K562 (cell line): ENCODE data around the gene ARSK. TPM values are rescaled to one million over a fixed set of nuclear protein-coding genes. Genes with fewer than 3 reads are reported as not detected.

Experiments
- CBX1 ChIP-seq: sonication (generic); IDR thresholded peaks from 2 replicates; pipeline ENCODE4 v1.6.1; 2016; ENCODE audit warnings: antibody characterized with exemption, low read depth, mild to moderate bottlenecking
- CREM ChIP-seq: IDR thresholded peaks from 2 replicates; pipeline ENCODE4 v1.6.1; 2014; ENCODE audit warnings: antibody characterized with exemption, low read depth
- EZH2 ChIP-seq: IDR thresholded peaks from 2 replicates; pipeline ENCODE4 v1.6.1; 2012; ENCODE audit warnings: low read depth, mild to moderate bottlenecking, inconsistent platforms, low read length, borderline replicate concordance
- HNRNPUL1 ChIP-seq: fragments of 200-400 bp; formaldehyde crosslinking; IDR thresholded peaks from 2 replicates; pipeline ENCODE4 v1.6.1; 2017; ENCODE audit warnings: low read length
- MAFG ChIP-seq: fragments of 450-650 bp; conservative IDR thresholded peaks from 2 replicates; pipeline ENCODE4 v1.6.1; 2016; ENCODE audit warnings: missing genetic modification characterization, missing compliant biosample characterization
- MTA2 ChIP-seq: fragments of 450-650 bp; IDR thresholded peaks from 2 replicates; pipeline ENCODE4 v1.6.1; 2016; ENCODE audit warnings: low read depth
- POLR2AphosphoS5 ChIP-seq: IDR thresholded peaks from 2 replicates; pipeline ENCODE4 v1.6.1; 2011; ENCODE audit warnings: mild to moderate bottlenecking, low read depth, low read length, moderate library complexity; ENCODE audit not compliant: control insufficient read depth, insufficient read depth
- RAD51 ChIP-seq: fragments of 450-650 bp; IDR thresholded peaks from 2 replicates; pipeline ENCODE4 v1.7.1; 2016; ENCODE audit warnings: low read depth, mild to moderate bottlenecking, borderline replicate concordance
- TCF7 ChIP-seq: sonication (generic); IDR thresholded peaks from 2 replicates; pipeline ENCODE4 v1.6.1; 2016; ENCODE audit warnings: antibody characterized with exemption, borderline replicate concordance
- TEAD2 ChIP-seq: fragments of 450-650 bp; IDR thresholded peaks from 2 replicates; pipeline ENCODE4 v1.6.1; 2016; ENCODE audit warnings: missing genetic modification characterization, control low read depth, missing compliant biosample characterization
- ZC3H11A ChIP-seq: IDR thresholded peaks from 2 replicates; pipeline ENCODE4 v1.6.1; 2012; ENCODE audit warnings: low read depth, low read length, improper control_type of control experiment
- ZKSCAN3 ChIP-seq: fragments of 250-450 bp; sonication (Bioruptor Pico); IDR thresholded peaks from 2 replicates; pipeline ENCODE4 v1.4.0; 2020
- ZKSCAN8 ChIP-seq: fragments of 200-800 bp; sonication (Bioruptor generic); IDR thresholded peaks from 2 replicates; pipeline ENCODE4 v1.6.1; 2016; ENCODE audit warnings: missing genetic modification characterization, missing compliant biosample characterization
- ZNF175 ChIP-seq: fragments of 200-800 bp; sonication (Bioruptor generic); IDR thresholded peaks from 2 replicates; pipeline ENCODE4 v1.6.1; 2016; ENCODE audit warnings: low read depth, mild to moderate bottlenecking, missing genetic modification characterization, missing compliant biosample characterization
- ZNF3 ChIP-seq: fragments of 250-450 bp; sonication (Bioruptor Pico); IDR thresholded peaks from 2 replicates; pipeline ENCODE4 v1.5.0; 2021; ENCODE audit warnings: mild to moderate bottlenecking, moderate library complexity
- ZNF436 ChIP-seq: fragments of 250-450, 450-650 bp; sonication (Bioruptor Pico); formaldehyde crosslinking; IDR thresholded peaks from 2 replicates; pipeline ENCODE4 v1.7.0; 2020; ENCODE audit warnings: mild to moderate bottlenecking
- polyA plus RNA-seq, 8 experiments: library from polyadenylated mRNA; depleted of rRNA in 4 of 8; stranded (reverse) in 5 of 8; unstranded in 3 of 8; fragments of >200 nt; fragmentation: Nextera tagmentation in 2 of 8; fragmentation: Illumina TruSeq in 1 of 8; extraction: Ambion mirVana in 2 of 8; extraction: Trizol in 1 of 8; gene quantifications; 2 replicates each; pipeline versions ENCODE4 v1.2.1 to v1.2.3, GENCODE V29; 2011 to 2014; ENCODE audit warnings: inconsistent platforms in 1 of 8, missing spikeins in 1 of 8
- total RNA-seq, 7 experiments: library from RNA; depleted of rRNA in 6 of 7; stranded (reverse); fragments of >200 nt in 6 of 7; fragmentation: Illumina TruSeq in 2 of 7; extraction: Trizol in 2 of 7; gene quantifications; 2 replicates each; pipeline versions ENCODE4 v1.2.1 to v1.2.3, GENCODE V29; 2011 to 2021; ENCODE audit warnings: low replicate concordance in 1 of 7
- TF ChIP-seq, protein P1 (sequence below): sonication (generic); formaldehyde crosslinking; IDR thresholded peaks from 2 replicates; pipeline ENCODE4 v1.8.1; 2023; ENCODE audit warnings: missing genetic modification reagents, mild to moderate bottlenecking, borderline replicate concordance
- TF ChIP-seq, protein P2 (sequence below): sonication (generic); formaldehyde crosslinking; IDR thresholded peaks from 2 replicates; pipeline ENCODE4 v1.8.0; 2022; ENCODE audit warnings: mild to moderate bottlenecking, missing genetic modification reagents
- TF ChIP-seq, protein P3 (sequence below): sonication (generic); formaldehyde crosslinking; IDR thresholded peaks from 2 replicates; pipeline ENCODE4 v1.8.0; 2022; ENCODE audit warnings: missing genetic modification reagents, mild to moderate bottlenecking, borderline replicate concordance

Gene ARSK
- total and polyA plus RNA-seq, 9 of the 15 experiments (the other 6 are each of a cell fraction or from before 2014, with no cell fraction given), result 2.7 to 9.4 (median 7.1) TPM

DNA sequence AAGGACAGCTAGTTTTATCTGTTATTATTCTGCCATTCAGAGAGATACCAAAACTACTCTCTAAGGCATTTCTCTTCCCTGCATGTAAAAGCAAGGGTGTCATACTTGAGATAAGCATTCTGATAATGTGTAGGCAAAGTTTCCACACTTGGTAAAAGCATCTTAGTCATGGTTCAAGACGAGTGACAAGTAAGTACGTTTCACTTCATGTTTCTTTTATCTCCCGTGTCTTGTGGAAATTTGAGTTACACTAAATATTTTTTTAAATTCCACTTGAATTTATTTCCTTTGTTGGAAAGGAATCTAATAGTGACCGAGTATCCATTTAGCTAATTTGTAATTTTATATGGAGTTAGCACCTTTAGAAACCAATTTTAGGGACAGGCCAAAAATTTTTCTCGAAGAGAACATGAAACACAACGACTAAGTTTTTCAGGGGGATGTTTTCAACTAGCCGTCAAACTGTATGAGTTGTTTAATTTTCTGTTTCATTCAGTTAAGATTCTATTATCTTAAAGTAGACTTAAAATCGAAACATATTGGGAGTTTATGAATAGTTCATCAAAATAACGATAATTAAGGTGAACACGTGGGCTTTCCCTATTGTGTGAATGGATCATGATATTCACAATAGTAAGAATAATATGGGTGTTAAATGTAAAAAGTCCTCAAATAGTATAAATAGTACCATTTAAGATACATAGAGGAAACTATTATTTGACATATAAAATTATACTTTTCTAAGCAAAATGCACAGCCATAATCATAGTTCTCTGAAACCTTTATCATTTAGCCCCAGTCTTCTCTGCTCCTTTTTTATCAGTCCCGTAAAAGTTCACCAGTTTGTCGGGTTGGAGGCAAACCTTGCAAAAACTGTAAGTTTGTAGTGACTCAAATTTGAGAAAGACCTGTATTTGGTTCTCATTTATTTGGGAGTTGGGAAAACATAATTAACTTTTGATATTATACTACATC, 93.3 kb downstream of the ARSK start (continued):
- TF ChIP-seq ZNF175 (peak; percentile 33; the same call in 1 of the 2 replicates), ZNF3 (CRISPR knock-in tag) (no peak), MTA2 (peak; percentile 16; the same call in 1 of the 2 replicates), ZC3H11A (no peak), TEAD2 (tag) (no peak), MAFG (peak; percentile 90), POLR2AphosphoS5 (peak; percentile 57; the same call in 1 of the 2 replicates), CREM (peak; percentile 76), ZNF436 (CRISPR knock-in tag) (no peak), EZH2 (no peak), ZKSCAN8 (no peak), ZKSCAN3 (no peak), CBX1 (no peak), RAD51 (no peak), HNRNPUL1 (no peak), TCF7 (no peak)
- TF ChIP-seq, protein P1, sequence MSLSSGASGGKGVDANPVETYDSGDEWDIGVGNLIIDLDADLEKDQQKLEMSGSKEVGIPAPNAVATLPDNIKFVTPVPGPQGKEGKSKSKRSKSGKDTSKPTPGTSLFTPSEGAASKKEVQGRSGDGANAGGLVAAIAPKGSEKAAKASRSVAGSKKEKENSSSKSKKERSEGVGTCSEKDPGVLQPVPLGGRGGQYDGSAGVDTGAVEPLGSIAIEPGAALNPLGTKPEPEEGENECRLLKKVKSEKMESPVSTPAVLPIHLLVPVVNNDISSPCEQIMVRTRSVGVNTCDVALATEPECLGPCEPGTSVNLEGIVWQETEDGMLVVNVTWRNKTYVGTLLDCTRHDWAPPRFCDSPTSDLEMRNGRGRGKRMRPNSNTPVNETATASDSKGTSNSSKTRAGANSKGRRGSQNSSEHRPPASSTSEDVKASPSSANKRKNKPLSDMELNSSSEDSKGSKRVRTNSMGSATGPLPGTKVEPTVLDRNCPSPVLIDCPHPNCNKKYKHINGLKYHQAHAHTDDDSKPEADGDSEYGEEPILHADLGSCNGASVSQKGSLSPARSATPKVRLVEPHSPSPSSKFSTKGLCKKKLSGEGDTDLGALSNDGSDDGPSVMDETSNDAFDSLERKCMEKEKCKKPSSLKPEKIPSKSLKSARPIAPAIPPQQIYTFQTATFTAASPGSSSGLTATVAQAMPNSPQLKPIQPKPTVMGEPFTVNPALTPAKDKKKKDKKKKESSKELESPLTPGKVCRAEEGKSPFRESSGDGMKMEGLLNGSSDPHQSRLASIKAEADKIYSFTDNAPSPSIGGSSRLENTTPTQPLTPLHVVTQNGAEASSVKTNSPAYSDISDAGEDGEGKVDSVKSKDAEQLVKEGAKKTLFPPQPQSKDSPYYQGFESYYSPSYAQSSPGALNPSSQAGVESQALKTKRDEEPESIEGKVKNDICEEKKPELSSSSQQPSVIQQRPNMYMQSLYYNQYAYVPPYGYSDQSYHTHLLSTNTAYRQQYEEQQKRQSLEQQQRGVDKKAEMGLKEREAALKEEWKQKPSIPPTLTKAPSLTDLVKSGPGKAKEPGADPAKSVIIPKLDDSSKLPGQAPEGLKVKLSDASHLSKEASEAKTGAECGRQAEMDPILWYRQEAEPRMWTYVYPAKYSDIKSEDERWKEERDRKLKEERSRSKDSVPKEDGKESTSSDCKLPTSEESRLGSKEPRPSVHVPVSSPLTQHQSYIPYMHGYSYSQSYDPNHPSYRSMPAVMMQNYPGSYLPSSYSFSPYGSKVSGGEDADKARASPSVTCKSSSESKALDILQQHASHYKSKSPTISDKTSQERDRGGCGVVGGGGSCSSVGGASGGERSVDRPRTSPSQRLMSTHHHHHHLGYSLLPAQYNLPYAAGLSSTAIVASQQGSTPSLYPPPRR, result no peak
- TF ChIP-seq, protein P2, sequence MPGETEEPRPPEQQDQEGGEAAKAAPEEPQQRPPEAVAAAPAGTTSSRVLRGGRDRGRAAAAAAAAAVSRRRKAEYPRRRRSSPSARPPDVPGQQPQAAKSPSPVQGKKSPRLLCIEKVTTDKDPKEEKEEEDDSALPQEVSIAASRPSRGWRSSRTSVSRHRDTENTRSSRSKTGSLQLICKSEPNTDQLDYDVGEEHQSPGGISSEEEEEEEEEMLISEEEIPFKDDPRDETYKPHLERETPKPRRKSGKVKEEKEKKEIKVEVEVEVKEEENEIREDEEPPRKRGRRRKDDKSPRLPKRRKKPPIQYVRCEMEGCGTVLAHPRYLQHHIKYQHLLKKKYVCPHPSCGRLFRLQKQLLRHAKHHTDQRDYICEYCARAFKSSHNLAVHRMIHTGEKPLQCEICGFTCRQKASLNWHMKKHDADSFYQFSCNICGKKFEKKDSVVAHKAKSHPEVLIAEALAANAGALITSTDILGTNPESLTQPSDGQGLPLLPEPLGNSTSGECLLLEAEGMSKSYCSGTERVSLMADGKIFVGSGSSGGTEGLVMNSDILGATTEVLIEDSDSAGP (CRISPR knock-in tag), result no peak
- TF ChIP-seq, protein P3, sequence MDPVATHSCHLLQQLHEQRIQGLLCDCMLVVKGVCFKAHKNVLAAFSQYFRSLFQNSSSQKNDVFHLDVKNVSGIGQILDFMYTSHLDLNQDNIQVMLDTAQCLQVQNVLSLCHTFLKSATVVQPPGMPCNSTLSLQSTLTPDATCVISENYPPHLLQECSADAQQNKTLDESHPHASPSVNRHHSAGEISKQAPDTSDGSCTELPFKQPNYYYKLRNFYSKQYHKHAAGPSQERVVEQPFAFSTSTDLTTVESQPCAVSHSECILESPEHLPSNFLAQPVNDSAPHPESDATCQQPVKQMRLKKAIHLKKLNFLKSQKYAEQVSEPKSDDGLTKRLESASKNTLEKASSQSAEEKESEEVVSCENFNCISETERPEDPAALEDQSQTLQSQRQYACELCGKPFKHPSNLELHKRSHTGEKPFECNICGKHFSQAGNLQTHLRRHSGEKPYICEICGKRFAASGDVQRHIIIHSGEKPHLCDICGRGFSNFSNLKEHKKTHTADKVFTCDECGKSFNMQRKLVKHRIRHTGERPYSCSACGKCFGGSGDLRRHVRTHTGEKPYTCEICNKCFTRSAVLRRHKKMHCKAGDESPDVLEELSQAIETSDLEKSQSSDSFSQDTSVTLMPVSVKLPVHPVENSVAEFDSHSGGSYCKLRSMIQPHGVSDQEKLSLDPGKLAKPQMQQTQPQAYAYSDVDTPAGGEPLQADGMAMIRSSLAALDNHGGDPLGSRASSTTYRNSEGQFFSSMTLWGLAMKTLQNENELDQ (CRISPR knock-in tag), result no peak
